Neural cell (in vitro differentiated cells): ENCODE measurements around the gene IGSF21. TPM values are rescaled to one million over a fixed set of nuclear protein-coding genes. Genes with fewer than 3 reads are reported as not detected.

Experiments
- H2AFZ ChIP-seq: fragments of 200-600, 300-800 bp; sonication (generic), shearing (Covaris generic); 2 replicates; pipeline ENCODE4 v1.6.0; 2014; ENCODE audit warnings: low read depth, mild to moderate bottlenecking, antibody characterized with exemption, low read length, moderate library complexity
- H3F3A ChIP-seq: fragments of 200-600 bp; shearing (Covaris generic); 2 replicates; pipeline ENCODE4 v1.6.1; 2016; ENCODE audit warnings: mild to moderate bottlenecking, moderate library complexity, mixed read lengths, antibody characterized with exemption, low read length; ENCODE audit not compliant: insufficient read depth, poor library complexity, severe bottlenecking
- H3K27ac ChIP-seq: fragments of 200-600, 300-800 bp; sonication (generic), shearing (Covaris generic); 2 replicates; pipeline ENCODE4 v1.5.1; 2014; ENCODE audit warnings: mild to moderate bottlenecking, low read length, moderate library complexity
- H3K27me3 ChIP-seq: fragments of 300-800, 200-600 bp; sonication (generic), shearing (Covaris generic); 2 replicates; pipeline ENCODE4 v1.6.0; 2014; ENCODE audit warnings: mild to moderate bottlenecking, low read depth, low read length, moderate library complexity; ENCODE audit not compliant: insufficient read depth
- H3K36me3 ChIP-seq: fragments of 300-800, 200-600 bp; sonication (generic), shearing (Covaris generic); 2 replicates; pipeline ENCODE4 v1.5.1; 2014; ENCODE audit warnings: mild to moderate bottlenecking, antibody characterized with exemption, low read length, moderate library complexity; ENCODE audit not compliant: insufficient read depth
- H3K4me2 ChIP-seq: fragments of 300-800, 200-600 bp; sonication (generic), shearing (Covaris generic); 2 replicates; pipeline ENCODE4 v1.6.0; 2014; ENCODE audit warnings: mild to moderate bottlenecking, low read length
- H3K4me3 ChIP-seq: fragments of 300-800, 200-600 bp; sonication (generic), shearing (Covaris generic); 2 replicates; pipeline ENCODE4 v1.5.1; 2014; ENCODE audit warnings: mild to moderate bottlenecking, low read length, moderate library complexity
- H3K79me2 ChIP-seq: fragments of 200-600 bp; shearing (Covaris generic); replicated peaks from 2 replicates; pipeline ENCODE4 v1.6.0; 2014; ENCODE audit warnings: mild to moderate bottlenecking, low read length, moderate library complexity; ENCODE audit not compliant: insufficient read depth
- H3K9ac ChIP-seq: fragments of 300-800, 200-600 bp; sonication (generic), shearing (Covaris generic); 2 replicates; pipeline ENCODE4 v1.6.1; 2016; ENCODE audit warnings: mild to moderate bottlenecking, low read length, mixed read lengths
- H3K9me2 ChIP-seq: fragments of 200-600 bp; shearing (Covaris generic); 2 replicates; pipeline ENCODE4 v1.6.1; 2016; ENCODE audit warnings: mild to moderate bottlenecking, low read length, mixed read lengths; ENCODE audit not compliant: insufficient read depth
- H3K9me3 ChIP-seq: fragments of 200-600, 300-800 bp; sonication (generic), shearing (Covaris generic); 2 replicates; pipeline ENCODE4 v1.6.1; 2016; ENCODE audit warnings: mild to moderate bottlenecking, mixed run types, low read length, moderate library complexity, mixed read lengths
- H4K20me1 ChIP-seq: fragments of 200-600 bp; shearing (Covaris generic); 2 replicates; pipeline ENCODE4 v1.6.1; 2016; ENCODE audit warnings: mild to moderate bottlenecking, mixed run types; ENCODE audit not compliant: insufficient read depth
- EP300 ChIP-seq: fragments of 450-650 bp; conservative IDR thresholded peaks from 2 replicates; pipeline ENCODE4 v1.6.1; 2014; ENCODE audit warnings: antibody characterized with exemption, mild to moderate bottlenecking, moderate library complexity; ENCODE audit not compliant: poor library complexity, severe bottlenecking
- POLR2AphosphoS5 ChIP-seq: IDR thresholded peaks from 2 replicates; pipeline ENCODE4 v1.6.1; 2012
- RAD21 ChIP-seq: fragments of 450-650 bp; conservative IDR thresholded peaks from 2 replicates; pipeline ENCODE4 v1.6.1; 2014; ENCODE audit warnings: antibody characterized with exemption, mild to moderate bottlenecking, moderate library complexity
- REST ChIP-seq: IDR thresholded peaks from 2 replicates; pipeline ENCODE4 v1.6.1; 2012; ENCODE audit warnings: borderline replicate concordance
- SMC3 ChIP-seq: fragments of 450-650 bp; conservative IDR thresholded peaks from 2 replicates; pipeline ENCODE4 v1.6.1; 2014; ENCODE audit warnings: antibody characterized with exemption, mild to moderate bottlenecking, moderate library complexity; ENCODE audit not compliant: poor library complexity
- TAF1 ChIP-seq: IDR thresholded peaks from 2 replicates; pipeline ENCODE4 v1.6.1; 2012; ENCODE audit warnings: low read depth
- polyA plus RNA-seq: library from polyadenylated mRNA; depleted of rRNA; stranded (reverse); fragments of >200 nt; gene quantifications from 2 replicates; pipeline ENCODE4 v1.2.3, GENCODE V29; 2014
- TF ChIP-seq, protein P1 (sequence below): fragments of 450-650 bp; IDR thresholded peaks from 2 replicates; pipeline ENCODE4 v1.5.1; 2014; ENCODE audit warnings: antibody characterized with exemption, mild to moderate bottlenecking, moderate library complexity; ENCODE audit not compliant: poor library complexity, severe bottlenecking

IGSF21 gene
- polyA plus RNA-seq, 1 donor from 2014 or later: 2.4 TPM

DNA sequence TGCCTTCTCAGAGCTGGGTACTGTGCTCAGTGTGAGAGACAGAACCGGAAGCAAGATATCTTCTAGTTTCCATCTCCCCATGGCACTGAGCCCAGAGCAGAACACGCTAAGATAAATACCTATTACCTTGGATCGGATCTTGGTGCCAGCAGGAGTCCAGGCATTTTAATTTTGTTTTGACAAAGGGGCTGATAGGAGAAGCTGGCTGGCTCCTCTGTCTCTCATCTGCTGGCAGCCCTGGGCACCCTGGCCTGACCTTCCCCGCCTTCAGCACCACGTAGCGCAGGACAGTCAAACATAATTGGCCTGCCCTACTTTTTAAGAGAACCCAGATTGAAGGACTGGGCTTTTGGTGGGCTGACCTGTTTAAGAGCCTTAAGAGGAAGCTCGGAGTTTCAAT lies 212.5 kb downstream of the IGSF21 start:
- Histone ChIP-seq H3K9ac (no peak overlapping the region), H3K9me3 (no peaks in the 10 kb centered on the region), H3K4me3 (no peak overlapping the region), H3K36me3 (no peaks in the 10 kb centered on the region), H3K27ac (no peak overlapping the region), H3K27me3 (no peaks in the 10 kb centered on the region), H3K9me2 (no peaks in the 10 kb centered on the region), H3F3A (no peaks in the 10 kb centered on the region), H4K20me1 (no peaks in the 10 kb centered on the region), H3K4me2 (no peak overlapping the region), H3K79me2 (no peaks in the 10 kb centered on the region), H2AFZ (no peak overlapping the region)
- TF ChIP-seq, protein P1, sequence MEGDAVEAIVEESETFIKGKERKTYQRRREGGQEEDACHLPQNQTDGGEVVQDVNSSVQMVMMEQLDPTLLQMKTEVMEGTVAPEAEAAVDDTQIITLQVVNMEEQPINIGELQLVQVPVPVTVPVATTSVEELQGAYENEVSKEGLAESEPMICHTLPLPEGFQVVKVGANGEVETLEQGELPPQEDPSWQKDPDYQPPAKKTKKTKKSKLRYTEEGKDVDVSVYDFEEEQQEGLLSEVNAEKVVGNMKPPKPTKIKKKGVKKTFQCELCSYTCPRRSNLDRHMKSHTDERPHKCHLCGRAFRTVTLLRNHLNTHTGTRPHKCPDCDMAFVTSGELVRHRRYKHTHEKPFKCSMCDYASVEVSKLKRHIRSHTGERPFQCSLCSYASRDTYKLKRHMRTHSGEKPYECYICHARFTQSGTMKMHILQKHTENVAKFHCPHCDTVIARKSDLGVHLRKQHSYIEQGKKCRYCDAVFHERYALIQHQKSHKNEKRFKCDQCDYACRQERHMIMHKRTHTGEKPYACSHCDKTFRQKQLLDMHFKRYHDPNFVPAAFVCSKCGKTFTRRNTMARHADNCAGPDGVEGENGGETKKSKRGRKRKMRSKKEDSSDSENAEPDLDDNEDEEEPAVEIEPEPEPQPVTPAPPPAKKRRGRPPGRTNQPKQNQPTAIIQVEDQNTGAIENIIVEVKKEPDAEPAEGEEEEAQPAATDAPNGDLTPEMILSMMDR: no peak
- TF ChIP-seq RAD21 (no peak), SMC3 (no peak), POLR2AphosphoS5 (no peak), EP300 (no peak), REST (no peak), TAF1 (no peak)

DNA sequence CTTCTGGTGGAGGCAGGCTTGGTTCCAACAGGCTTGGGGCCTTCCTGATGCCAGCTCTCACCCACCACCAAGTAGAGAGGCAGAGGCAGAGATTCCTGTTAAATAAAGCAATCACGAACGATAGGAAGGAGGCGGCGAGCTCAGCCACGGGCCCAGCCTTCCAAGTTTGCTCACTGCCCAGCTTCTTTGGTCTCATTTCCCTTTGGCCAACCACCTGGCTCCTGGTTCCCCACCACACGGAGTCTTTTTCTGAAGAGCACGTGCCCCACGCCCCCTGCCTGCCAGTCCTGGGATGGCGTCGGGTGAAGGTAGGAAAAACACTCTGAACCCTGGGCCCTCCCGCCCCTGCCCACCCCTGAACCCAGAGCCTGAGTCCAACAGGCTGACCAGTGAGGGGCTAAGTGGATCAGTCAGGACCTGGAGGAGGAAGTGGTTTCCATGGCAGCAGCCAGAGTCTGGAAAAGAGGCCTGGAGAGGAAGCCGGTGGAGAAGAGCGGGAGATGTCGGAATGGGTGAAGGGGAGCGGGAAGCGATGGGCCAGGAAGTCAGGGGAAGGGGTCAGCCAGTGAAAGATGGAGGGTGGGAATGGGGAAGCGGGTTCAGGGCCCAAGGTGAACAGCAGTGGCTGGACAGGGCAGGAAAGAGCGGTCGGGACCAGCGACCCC lies 214.9 kb downstream of the IGSF21 start:
- TF ChIP-seq, protein P1: peak; percentile 28
- TF ChIP-seq POLR2AphosphoS5: no peak
- Histone ChIP-seq H3K9me2 (no peaks in the 10 kb centered on the region), H3K9me3 (no peaks in the 10 kb centered on the region), H4K20me1 (no peaks in the 10 kb centered on the region), H2AFZ (no peak overlapping the region), H3K27me3 (no peaks in the 10 kb centered on the region), H3K27ac (no peak overlapping the region), H3K79me2 (no peaks in the 10 kb centered on the region), H3K4me3 (no peak overlapping the region), H3K4me2 (no peak overlapping the region), H3K36me3 (no peaks in the 10 kb centered on the region), H3K9ac (no peak overlapping the region), H3F3A (no peaks in the 10 kb centered on the region)
